Tibial nerve (tissue), 4 donors: ENCODE results near the gene PERM1.

Experiments
- CTCF ChIP-seq, 5 experiments: fragments of 200-600 bp in 3 of 5; fragments of 450-650 bp in 2 of 5; sonication (generic) in 3 of 5; IDR thresholded peaks; one replicate each; pipeline ENCODE4 v1.5.1; 2016 to 2019; ENCODE audit warnings: antibody characterized with exemption in 5 of 5, mild to moderate bottlenecking in 3 of 5, moderate library complexity in 2 of 5
- EP300 ChIP-seq, 2 donors: sonication (generic); formaldehyde crosslinking; IDR thresholded peaks; one replicate each; pipeline ENCODE4 v1.6.1; 2017; ENCODE audit warnings: antibody characterized with exemption in 2 of 2, mild to moderate bottlenecking in 1 of 2
- POLR2A ChIP-seq, 2 donors: fragments of 450-650 bp; IDR thresholded peaks; one replicate each; pipeline ENCODE4 v1.6.1; 2017; ENCODE audit warnings: antibody characterized with exemption in 2 of 2, mild to moderate bottlenecking in 2 of 2, moderate library complexity in 2 of 2

- TF ChIP-seq CTCF (IDR thresholded peaks at IDR 0.05) = no peak
- no peak for TF ChIP-seq POLR2A (IDR thresholded peaks at IDR 0.05)
- no peak for TF ChIP-seq EP300 (IDR thresholded peaks at IDR 0.05)
Measured at GRCh38 chr1:1022302-1023009, 40.6 kb upstream of the PERM1 start.
